Hematopoietic multipotent progenitor cell treated with erythropoietin and hydrocortisone succinate and interleukin-3 and kit ligand, for 15 days (in vitro differentiated cells): ENCODE data around the gene SUPT6H.
"Not testable (repeated sequence)": the region's sequence is repeated elsewhere in the genome, so short reads cannot be mapped to it uniquely, and the experiment has no call there.

Experiments used
- DNase-seq: peaks from one replicate; pipeline ENCODE4 v3.0.0-alpha.2; 2015; ENCODE audit warnings: low spot score

Gene SUPT6H

DNA sequence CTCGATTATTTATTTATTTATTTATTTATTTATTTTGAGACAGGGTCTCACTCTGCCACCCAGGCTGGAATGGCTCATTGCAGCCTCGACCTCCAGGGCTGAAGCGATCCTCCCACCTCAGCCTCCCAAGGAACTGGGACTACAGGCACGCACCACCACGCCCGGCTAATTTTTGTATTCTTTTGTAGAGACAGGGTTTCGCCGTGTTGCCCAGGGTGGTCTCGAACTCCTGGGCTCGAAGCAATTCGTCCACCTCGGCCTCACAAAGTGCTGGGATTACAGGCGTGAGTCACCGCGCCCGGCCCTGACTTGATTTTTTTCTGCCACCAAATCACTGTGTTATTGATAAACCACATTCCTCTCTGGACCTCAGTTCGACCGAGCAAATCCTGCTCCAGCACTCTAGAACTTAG lies 57.0 kb downstream of the SUPT6H start:
- DNase-seq = no peak

DNA sequence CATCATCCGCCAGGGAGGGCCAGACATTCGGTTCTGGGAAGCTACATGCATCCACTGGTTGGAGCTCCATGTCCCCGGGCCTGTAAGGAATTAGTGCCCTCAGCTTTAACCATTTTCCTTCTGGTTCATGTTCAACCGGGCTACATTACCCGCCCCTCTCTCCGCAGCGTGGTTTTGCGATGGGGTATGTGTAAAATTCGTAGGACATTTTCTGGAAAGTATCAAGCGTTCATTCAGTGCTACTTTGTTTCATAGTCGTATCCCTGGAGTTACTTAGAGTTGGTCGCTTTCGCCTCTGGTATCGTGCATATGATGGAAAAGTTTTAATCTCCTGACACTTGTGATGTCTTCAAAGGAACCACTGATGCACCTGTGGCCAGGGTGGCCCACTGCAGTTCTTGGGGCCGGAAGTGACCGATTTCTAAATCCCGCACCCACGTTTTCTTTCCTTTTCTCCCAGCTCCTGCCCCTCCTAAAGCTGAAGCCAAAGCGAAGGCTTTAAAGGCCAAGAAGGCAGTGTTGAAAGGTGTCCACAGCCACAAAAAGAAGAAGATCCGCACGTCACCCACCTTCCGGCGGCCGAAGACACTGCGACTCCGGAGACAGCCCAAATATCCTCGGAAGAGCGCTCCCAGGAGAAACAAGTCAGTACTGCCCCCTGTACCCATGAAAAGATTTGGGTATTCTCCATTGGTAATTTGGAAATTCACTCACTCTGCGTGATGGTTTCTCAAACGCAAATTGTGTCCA lies 58.4 kb downstream of the SUPT6H start:
- DNase-seq = no peak

DNA sequence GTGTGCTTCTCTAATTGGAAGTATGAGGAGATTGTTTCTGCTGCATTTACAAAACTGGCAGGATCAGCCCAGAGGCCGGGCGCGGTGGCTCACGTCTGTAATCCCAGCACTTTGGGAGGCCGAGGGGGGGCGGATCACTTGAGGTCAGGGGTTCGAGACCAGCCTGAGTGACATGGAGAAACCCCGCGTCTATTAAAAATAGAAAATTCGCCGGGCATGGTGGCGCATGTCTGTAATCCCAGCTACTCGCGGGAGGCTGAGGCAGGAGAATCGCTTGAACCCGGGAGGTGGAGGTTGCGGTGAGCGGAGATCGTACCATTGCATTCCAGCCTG lies 59.0 kb downstream of the SUPT6H start:
- not testable (repeated sequence) for DNase-seq

DNA sequence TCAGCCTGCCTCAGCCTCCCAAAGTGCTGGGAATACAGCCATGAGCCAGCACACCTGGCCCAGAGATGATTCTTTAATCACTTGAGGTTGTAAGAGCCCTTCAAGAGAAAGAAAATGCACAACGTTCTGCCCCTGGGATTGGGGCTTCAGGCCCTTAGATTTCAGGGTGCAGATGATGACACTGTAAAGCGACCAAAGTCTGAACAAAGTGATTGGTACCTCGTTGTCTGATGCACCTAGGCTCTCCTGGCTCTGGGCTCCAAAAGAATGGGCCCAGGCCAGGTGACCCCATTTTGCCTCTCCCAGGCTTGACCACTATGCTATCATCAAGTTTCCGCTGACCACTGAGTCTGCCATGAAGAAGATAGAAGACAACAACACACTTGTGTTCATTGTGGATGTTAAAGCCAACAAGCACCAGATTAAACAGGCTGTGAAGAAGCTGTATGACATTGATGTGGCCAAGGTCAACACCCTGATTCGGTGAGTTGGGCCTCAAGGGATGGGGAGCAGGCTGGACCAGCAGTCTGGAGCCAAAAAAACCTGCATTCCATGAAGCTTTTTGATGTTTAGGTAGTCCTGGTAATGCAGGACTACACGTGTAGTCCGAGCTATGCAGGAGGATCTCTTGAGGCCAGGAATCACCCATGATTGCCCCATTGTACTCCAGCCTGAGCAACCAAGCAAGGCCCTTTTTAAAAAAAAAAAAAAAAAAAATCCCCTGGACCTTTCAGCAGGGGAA lies 60.6 kb downstream of the SUPT6H start:
- DNase-seq = no peak

DNA sequence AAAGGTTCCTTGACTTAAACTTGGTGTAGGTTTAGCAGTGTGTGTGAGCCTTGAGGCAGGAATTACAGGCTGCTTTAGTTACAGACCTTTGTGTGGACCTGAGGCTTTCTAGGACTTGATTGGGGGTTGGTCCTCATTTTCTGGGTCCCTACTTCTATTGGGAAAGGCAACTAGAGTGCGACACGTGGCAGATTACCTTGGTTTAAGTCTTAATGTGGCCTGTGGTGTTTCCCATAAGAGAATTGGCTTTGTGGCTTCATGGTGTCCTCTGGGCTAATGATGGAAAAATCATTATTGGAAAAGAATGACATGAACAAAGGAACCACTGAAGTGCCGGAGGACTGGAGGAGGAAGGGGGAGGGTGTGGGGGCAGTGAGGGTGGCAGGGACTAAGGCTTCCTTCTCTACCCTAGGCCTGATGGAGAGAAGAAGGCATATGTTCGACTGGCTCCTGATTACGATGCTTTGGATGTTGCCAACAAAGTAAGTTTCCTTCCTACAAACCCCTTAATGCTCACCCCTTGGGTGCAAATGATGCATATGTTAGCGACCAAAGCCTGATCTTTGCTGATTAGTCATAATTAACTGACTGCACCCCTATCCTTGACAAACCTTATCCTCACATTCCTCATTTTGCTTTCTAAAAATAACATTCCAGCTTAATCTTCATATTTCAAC lies 61.3 kb downstream of the SUPT6H start:
- DNase-seq = no peak

DNA sequence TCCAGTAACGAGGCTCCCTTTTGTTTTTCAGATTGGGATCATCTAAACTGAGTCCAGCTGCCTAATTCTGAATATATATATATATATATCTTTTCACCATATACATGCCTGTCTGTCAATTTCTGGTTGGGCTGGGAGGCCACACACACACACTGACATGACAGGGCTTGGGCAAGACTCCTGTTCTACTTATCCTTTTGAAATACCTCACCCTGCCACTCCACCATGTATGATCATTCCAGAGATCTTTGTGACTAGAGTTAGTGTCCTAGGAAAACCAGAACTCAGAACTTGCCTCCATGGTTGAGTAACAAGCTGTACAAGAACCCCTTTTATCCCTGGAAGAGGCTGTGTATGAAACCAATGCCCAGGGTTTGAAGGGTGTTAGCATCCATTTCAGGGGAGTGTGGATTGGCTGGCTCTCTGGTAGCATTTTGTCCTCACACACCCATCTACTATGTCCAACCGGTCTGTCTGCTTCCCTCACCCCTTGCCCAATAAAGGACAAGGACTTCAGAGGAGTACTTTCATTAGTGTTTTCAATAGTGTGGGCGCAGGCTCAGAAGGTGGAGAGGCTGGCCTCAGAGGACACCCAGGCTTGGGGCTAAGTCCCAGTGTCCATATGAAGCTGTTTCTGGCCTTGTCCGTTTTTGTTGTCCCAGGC lies 62.0 kb downstream of the SUPT6H start:
- not testable (repeated sequence) for DNase-seq

DNA sequence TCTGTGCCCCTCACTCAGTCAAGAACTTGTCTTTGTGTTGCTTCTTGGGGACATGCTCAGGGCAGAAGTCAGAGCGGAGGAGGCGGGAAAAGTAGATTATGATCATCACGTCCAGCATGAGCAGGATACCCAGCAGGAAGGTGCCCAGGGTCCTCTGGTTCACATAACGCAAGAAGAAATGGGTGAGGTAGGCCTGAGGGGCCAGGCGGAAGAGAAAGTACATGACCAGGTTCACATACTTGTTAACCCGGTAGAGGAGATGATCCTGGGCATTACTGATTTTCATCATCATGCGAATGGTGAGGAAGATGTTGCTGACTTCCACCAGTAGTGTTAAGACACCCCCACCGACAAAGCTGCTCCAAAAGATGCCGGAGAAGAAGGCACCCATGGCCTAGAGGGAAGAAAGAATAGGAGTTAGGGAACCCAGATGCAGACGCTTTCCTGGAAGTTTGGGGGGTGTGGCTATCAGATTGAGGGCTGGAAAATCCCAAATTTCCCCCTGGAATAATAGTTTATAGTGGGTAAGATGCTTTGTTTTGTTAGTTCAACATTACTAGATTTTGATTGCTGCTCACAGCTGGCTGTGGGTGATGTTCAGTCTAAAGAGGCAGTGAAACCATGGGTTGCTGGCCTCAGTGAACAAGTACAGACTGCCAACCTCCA lies 62.6 kb downstream of the SUPT6H start:
- DNase-seq = no peak

DNA sequence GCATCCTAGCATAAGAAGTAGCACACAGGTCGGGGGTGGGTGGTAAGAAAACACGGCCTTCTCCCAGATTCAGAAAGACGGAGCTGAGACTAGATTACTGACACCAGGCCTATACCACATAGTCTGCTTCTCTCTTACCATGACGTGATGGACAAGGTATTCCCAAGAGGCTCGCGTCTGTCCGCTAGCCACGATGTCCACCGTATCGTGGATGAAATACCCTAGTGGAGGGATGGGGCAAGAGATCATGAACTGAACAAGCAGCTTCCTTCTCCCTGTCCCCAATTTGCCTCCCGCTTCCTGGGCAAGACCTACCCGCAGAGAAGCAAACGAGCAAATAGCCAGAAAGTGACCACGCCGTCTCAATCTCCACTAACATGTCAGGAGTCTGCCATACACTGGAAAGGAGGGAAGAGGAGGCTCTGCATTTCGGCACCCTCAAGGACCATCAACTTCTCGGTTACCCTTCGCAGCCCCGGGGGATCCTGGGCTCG lies 63.2 kb downstream of the SUPT6H start:
- no peak for DNase-seq

DNA sequence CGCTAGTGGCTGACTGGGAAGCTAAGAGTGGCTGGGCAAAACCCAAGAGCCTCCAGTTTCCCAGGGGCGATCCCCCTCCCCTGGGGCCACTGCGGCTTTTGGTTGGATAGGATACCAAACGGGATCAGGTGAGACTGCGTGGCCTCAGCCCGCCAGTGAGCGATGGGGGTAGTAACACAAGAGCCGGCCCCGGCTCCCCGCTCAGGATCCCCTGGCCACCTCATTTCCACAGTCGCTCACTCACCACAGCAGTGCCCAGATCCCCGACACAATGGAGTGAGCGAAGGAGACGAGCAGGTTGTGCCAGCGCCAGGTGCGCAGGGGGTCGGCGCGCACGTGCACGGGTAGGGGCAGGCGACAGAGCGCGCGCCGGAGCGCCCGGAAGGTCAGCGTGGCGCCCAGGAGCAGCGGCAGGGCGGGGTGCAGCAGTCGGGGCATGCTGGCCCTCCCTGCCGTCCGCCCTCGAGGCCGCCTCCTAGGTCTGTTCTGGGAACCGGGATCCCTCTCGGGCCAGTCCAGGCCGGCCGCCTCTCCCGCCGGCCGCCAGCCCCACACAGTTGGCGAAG lies 63.7 kb downstream of the SUPT6H start:
- DNase-seq = peak; percentile 49

DNA sequence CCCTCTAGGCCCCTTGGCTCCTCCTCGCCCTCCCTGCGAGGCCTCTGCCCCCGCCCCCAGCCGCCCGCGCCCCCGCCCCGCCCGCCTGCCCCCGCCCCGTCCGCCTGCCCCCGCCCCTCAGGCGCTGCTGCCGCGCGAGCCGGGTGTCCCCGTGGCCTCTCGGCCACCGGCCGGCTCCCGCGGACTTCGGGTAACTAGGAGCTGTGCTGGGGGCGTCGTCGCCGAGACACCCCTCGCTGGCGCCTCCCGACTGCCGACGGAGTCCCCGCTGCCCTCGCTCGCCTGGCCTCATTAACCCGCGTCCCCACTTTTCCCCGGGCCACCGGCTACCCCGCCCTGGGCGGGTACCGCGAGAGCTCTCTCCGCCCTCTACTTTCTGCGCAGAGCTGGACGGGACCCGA lies 64.2 kb downstream of the SUPT6H start, which contains the start of gene TLCD1:
TSS of gene TLCD1 (minus strand) at position 8 of the 401 bp plus-strand sequence. CDS start 136 bp downstream, outside the sequence.
- peak; percentile 71 for DNase-seq

DNA sequence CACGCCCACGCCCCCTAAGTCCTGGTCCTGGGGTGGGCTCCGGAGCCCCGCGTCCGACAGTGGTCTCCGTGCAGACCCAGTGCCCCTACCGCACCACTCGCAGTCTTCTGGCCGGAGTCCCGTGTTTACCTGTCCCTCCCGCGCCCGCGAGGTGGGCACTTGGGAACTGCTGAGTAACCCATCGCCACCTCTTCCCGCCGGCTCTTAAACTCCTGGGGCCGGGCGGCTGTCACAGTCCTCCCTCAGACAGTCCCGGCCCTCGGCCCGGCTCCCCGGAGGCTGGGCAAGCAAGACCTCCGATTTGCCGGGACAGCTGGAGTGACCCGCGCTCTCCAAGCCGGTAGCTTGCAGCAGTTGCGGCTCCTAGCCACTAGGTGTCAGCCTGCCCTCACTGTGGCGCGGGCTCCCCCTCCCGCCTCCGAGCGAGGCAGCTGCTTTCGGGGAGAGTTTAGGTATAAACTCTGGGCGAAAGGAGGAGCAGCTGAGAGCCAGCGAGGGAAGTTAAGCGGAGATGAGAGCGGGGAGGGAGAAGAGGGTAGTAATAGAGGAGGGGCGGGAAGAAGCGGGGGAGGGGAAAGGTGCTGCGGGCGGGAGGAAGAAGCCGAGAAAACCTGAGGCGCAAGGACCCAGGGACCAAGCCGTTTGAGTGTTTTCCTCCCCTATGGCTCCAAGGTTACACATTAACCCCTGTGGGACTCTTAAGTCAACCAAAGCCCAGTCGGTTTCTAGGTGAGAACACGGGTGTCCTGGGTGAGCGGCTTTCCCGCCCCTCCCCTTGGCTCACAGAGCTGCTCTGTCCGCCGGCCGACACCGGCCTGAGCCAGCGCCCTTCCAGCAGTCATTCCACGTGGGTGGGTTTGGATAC lies 64.9 kb downstream of the SUPT6H start:
- DNase-seq = peak; percentile 92

DNA sequence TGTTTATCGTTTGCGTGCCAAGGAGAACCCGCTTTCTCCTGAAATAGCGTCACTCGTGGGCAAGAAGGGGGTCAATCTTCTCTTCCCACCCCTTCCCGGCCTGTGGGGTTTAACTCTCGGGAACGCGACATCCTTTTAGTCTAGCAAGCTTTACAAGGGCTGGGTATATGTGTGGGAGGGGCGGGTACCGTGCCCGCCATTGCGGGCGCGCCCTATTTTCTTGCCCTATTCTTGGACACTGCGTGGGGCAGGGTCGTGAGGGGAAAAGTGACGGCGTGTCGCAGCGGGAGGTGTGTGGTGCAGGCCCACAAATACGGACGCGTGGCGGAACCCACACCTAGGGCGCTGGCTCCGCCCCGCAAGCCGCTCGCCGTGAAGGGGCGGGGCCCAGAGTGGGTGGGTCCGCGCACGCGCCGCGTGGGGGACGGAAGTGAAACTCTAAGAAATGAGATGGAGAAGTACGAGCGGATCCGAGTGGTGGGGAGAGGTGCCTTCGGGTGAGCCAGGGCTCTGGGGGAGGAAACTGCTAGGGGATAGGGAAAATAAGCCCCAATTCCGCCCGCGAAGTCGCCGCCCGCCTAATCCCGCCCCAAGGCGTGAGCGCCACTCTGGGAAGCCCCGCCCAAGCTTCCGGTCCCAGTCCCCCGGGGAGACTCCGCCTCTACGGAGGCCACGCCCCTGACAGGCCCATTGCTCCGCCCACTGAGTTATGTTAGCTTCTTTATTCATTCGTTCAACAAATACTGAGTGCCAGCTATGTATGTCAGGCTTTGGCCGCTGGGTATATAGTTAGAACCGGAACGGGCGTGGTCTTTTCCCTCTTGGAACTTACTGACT lies 66.6 kb downstream of the SUPT6H start, which contains the start of gene NEK8:
TSS of gene NEK8 (plus strand) at position 425 of the 837 bp plus-strand sequence. CDS start at position 451, 26 bp downstream.
- DNase-seq = peak; percentile 97

DNA sequence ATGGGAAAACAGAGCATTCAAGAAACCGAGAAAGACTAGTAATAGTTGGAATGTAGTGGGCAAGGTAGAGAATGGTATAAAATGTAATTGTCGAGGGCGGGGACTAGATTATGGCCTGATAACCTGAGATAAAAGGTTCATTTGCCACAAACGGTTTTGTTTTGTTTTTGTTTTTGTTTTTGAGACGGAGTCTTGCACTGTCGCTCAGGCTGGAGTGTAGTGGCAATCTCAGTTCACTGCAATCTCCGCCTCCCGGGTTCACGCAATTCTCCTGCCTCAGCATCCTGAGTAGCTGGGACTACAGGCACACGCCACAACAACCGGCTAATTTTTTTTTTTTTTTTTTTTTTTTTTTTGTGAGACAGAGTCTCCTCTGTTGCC lies 67.9 kb downstream of the SUPT6H start:
- no peak for DNase-seq

DNA sequence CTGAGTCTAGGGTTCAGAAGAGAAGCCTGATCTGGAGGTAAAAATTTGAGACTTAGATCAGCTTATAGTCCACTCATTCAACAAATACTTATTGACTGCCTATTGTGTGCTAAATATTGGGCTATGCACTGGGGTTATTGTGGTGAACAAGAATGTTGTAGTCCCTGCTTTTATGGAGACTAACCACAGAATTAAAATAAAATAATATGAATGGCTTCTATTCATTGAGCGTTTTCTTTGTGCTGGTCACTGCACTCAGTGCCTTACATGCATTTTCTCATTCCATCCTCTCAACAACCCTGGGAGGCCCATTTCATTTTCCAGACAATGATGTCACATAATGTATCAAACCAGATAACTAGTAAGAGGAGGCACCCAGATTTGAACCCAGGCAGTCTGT lies 71.3 kb downstream of the SUPT6H start:
- DNase-seq = no peak

DNA sequence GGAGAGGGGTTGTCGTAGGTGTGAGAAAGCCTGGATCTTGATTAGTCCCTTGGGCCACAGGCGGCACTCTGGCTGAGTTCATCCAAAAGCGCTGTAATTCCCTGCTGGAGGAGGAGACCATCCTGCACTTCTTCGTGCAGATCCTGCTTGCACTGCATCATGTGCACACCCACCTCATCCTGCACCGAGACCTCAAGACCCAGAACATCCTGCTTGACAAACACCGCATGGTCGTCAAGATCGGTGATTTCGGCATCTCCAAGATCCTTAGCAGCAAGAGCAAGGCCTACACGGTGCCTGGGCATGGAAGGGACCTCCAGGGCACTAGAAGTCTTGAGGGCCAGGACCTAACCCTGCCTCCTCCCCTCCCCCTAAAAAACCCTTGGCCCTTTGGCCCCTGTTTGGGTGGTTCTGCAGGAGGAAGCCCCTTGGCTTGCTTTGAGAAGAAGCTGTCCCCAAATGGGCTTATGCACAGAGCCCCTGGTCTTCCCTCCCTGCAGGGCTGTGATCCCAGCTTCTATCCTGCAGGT lies 72.8 kb downstream of the SUPT6H start:
- no peak for DNase-seq

DNA sequence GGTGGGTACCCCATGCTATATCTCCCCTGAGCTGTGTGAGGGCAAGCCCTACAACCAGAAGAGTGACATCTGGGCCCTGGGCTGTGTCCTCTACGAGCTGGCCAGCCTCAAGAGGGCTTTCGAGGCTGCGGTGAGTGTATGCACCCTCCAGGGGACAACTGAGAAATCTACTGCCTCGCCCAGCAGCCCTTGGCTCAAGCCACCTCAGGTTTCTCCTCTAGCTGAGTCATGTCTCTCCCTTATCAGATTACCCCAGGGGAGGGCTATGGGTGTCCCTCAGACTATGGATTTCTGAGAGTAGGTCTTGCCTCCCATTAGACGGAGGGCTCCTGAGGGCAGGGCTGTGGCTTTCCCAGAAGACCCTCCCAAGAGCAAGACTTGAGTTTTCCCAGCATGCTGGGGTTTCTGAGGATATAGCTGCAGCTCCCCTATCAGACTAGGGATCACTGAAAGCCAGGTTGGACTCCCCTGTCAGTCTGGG lies 73.3 kb downstream of the SUPT6H start:
- peak; percentile 75 for DNase-seq

DNA sequence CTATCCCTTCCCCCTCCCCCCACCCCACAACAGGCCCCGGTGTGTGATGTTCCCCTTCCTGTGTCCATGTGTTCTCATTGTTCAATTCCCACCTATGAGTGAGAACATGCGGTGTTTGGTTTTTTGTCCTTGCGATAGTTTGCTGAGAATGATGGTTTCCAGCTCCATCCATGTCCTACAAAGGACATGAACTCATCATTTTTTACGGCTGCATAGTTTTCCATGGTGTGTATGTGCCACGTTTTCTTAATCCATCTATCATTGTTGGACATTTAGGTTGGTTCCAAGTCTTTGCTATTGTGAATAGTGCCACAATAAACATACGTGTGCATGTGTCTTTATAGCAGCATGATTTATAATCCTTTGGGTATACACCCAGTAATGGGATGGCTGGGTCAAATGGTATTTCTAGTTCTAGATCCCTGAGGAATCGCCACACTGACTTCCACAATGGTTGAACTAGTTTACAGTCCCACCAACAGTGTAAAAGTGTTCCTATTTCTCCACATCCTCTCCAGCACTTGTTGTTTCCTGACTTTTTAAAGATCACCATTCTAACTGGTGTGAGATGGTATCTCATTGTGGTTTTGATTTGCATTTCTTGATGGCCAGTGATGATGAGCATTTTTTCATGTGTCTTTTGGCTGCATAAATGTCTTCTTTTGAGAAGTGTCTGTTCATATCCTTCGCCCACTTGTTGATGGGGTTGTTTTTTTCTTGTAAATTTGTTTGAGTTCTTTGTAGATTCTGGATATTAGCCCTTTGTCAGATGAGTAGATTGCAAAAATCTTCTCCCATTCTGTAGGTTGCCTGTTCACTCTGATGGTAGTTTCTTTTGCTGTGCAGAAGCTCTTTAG lies 74.1 kb downstream of the SUPT6H start:
- DNase-seq = not testable (repeated sequence)

DNA sequence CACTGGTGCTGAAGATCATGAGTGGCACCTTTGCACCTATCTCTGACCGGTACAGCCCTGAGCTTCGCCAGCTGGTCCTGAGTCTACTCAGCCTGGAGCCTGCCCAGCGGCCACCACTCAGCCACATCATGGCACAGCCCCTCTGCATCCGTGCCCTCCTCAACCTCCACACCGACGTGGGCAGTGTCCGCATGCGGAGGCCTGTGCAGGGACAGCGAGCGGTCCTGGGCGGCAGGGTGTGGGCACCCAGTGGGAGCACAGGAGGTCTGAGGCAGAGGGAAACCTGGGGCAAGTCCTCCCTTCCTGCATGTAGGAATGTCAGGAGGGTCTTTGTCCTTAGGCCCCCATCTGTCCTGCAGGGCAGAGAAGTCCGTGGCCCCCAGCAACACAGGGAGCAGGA lies 75.3 kb downstream of the SUPT6H start:
- no peak for DNase-seq
